ENCODE data around the gene CWF19L1.

CWF19L1 gene

GRCh38 chr10:100248820-100249219, 18.6 kb downstream of the CWF19L1 start:
- no peak for DNase-seq (ENCODE audit: low read depth)

- DNase-seq (ENCODE audit: low read depth), result no peak
These were observed 21.8 kb downstream of the CWF19L1 start for GRCh38 chr10:100245484-100246220.

GRCh38 chr10:100239851-100240250, 27.6 kb downstream of the CWF19L1 start:
- DNase-seq (ENCODE audit: low read depth), result no peak

GRCh38 chr10:100238429-100238828, 29.0 kb downstream of the CWF19L1 start:
- no peak for DNase-seq (ENCODE audit: low read depth)

- DNase-seq (ENCODE audit: low read depth), result no peak
These were observed 35.3 kb downstream of the CWF19L1 start for GRCh38 chr10:100232101-100232500.

GRCh38 chr10:100229819-100230422, 37.5 kb downstream of the CWF19L1 start:
- no peak for DNase-seq (ENCODE audit: low read depth)

- DNase-seq (ENCODE audit: low read depth), result no peak
These were observed 43.6 kb downstream of the CWF19L1 start for GRCh38 chr10:100223879-100224278.

GRCh38 chr10:100222529-100222928, 44.9 kb downstream of the CWF19L1 start:
- DNase-seq (ENCODE audit: low read depth), result no peak

GRCh38 chr10:100216006-100216405, 51.4 kb downstream of the CWF19L1 start:
- DNase-seq (ENCODE audit: low read depth), result no peak

- DNase-seq (ENCODE audit: low read depth), result no peak
These were observed 58.1 kb downstream of the CWF19L1 start for GRCh38 chr10:100209303-100209702.

- DNase-seq (ENCODE audit: low read depth), result no peak
These were observed 59.2 kb downstream of the CWF19L1 start for GRCh38 chr10:100208276-100208675.

GRCh38 chr10:100204370-100204769, 63.1 kb downstream of the CWF19L1 start:
- no peak for DNase-seq (ENCODE audit: low read depth)

GRCh38 chr10:100201549-100201948, 65.9 kb downstream of the CWF19L1 start:
- DNase-seq (ENCODE audit: low read depth), result no peak

- DNase-seq (ENCODE audit: low read depth), result no peak
These were observed 72.7 kb downstream of the CWF19L1 start for GRCh38 chr10:100194711-100195110.

GRCh38 chr10:100192350-100192749, 75.1 kb downstream of the CWF19L1 start:
- DNase-seq (ENCODE audit: low read depth), result no peak

- no peak for DNase-seq (ENCODE audit: low read depth)
These were observed 80.9 kb downstream of the CWF19L1 start for GRCh38 chr10:100186253-100187212.

GRCh38 chr10:100185364-100186252, 81.8 kb downstream of the CWF19L1 start, which contains the start of gene ERLIN1:
Gene ERLIN1, minus strand, starts transcription at chr10:100186029. Its CDS starts 403 bp downstream, at chr10:100185626.
- DNase-seq (ENCODE audit: low read depth), result peak; percentile 82

- no peak for DNase-seq (ENCODE audit: low read depth)
These were observed 82.6 kb downstream of the CWF19L1 start for GRCh38 chr10:100184840-100185239.

GRCh38 chr10:100184426-100184825, 83.0 kb downstream of the CWF19L1 start:
- no peak for DNase-seq (ENCODE audit: low read depth)

GRCh38 chr10:100183481-100183880, 84.0 kb downstream of the CWF19L1 start:
- DNase-seq (ENCODE audit: low read depth), result no peak

- no peak for DNase-seq (ENCODE audit: low read depth)
These were observed 84.5 kb downstream of the CWF19L1 start for GRCh38 chr10:100182908-100183307.

Measured in stimulated activated CD8-positive, alpha-beta memory T cell treated with anti-CD3 and anti-CD28 coated beads, Interleukin-15, amount 100 ng/mL, for 1 hour (primary cell).